Measurements from ENCODE around the gene NEIL3. TPM values are rescaled to one million over a fixed set of nuclear protein-coding genes. Genes with fewer than 3 reads are reported as not detected.

NEIL3 gene
- total and polyA plus RNA-seq, 8 donors, result 0.29 to 9.3 (median 1.4) TPM; not detected in 2

- no peaks in the 10 kb centered on the region for H3K9me3 ChIP-seq
- no peak for TF ChIP-seq EP300 (IDR thresholded peaks at IDR 0.05)
- TF ChIP-seq POLR2A (IDR thresholded peaks at IDR 0.05), result no peak
- TF ChIP-seq POLR2AphosphoS5 (IDR thresholded peaks at IDR 0.05), result no peak
- TF ChIP-seq CTCF (IDR thresholded peaks at IDR 0.05), result no peak
- no peaks in the 10 kb centered on the region for H3K27me3 ChIP-seq
- no peak overlapping the region for H3K4me3 ChIP-seq
- 57 to 73% (median 63%) methylated on average over 4 of the region's 4 CpGs for WGBS, 5 donors
- intact Hi-C loops (cut with DNase I; ENCODE audit: low total_unique reads), result no loop called here
- no peaks in the 10 kb centered on the region for H3K4me1 ChIP-seq
- no peaks in the 10 kb centered on the region for H3K36me3 ChIP-seq
- no peak for DNase-seq
- H3K27ac ChIP-seq, result no peak overlapping the region
Measured at GRCh38 chr4:177384856-177385397, 75.3 kb downstream of the NEIL3 start.

GRCh38 chr4:177385576-177386277 lies 76.1 kb downstream of the NEIL3 start:
- WGBS, 5 donors, result 46 to 52% (median 50%) methylated on average over 2 of the region's 2 CpGs
- Histone ChIP-seq H3K4me1 (no peaks in the 10 kb centered on the region), H3K27me3 (no peaks in the 10 kb centered on the region), H3K27ac (no peak overlapping the region), H3K36me3 (no peaks in the 10 kb centered on the region), H3K4me3 (no peak overlapping the region), H3K9me3 (no peaks in the 10 kb centered on the region)
- intact Hi-C loops (cut with DNase I; ENCODE audit: low total_unique reads), result no loop called here
- TF ChIP-seq POLR2A (IDR thresholded peaks at IDR 0.05), result no peak
- no peak for TF ChIP-seq CTCF (IDR thresholded peaks at IDR 0.05)
- TF ChIP-seq POLR2AphosphoS5 (IDR thresholded peaks at IDR 0.05), result no peak
- no peak for TF ChIP-seq EP300 (IDR thresholded peaks at IDR 0.05)
- no peak for DNase-seq

- H3K4me1 ChIP-seq, result no peaks in the 10 kb centered on the region
- DNase-seq, result no peak
- intact Hi-C loops (cut with DNase I; ENCODE audit: low total_unique reads), result no loop called here
- TF ChIP-seq POLR2A (IDR thresholded peaks at IDR 0.05) (no peak), CTCF (IDR thresholded peaks at IDR 0.05) (no peak), POLR2AphosphoS5 (IDR thresholded peaks at IDR 0.05) (no peak), EP300 (IDR thresholded peaks at IDR 0.05) (no peak)
- H3K27ac ChIP-seq, result no peak overlapping the region
- WGBS, 5 donors, result 32 to 73% (median 42%) methylated on average over 5 of the region's 5 CpGs
- no peak overlapping the region for H3K4me3 ChIP-seq
- no peaks in the 10 kb centered on the region for H3K36me3 ChIP-seq
- no peaks in the 10 kb centered on the region for H3K9me3 ChIP-seq
- H3K27me3 ChIP-seq, result no peaks in the 10 kb centered on the region
Measured at GRCh38 chr4:177386278-177386815, 76.7 kb downstream of the NEIL3 start.

GRCh38 chr4:177391287-177391686 lies 81.6 kb downstream of the NEIL3 start:
- Histone ChIP-seq H3K9me3 (no peaks in the 10 kb centered on the region), H3K27ac (no peak overlapping the region), H3K27me3 (no peaks in the 10 kb centered on the region), H3K36me3 (no peaks in the 10 kb centered on the region), H3K4me3 (no peak overlapping the region), H3K4me1 (no peaks in the 10 kb centered on the region)
- DNase-seq, result no peak
- no peak for TF ChIP-seq EP300 (IDR thresholded peaks at IDR 0.05)
- TF ChIP-seq CTCF (IDR thresholded peaks at IDR 0.05), result no peak
- no peak for TF ChIP-seq POLR2A (IDR thresholded peaks at IDR 0.05)
- TF ChIP-seq POLR2AphosphoS5 (IDR thresholded peaks at IDR 0.05), result no peak
- WGBS, 5 donors, result 66 to 83% (median 70%) methylated on average over 3 of the region's 3 CpGs
- intact Hi-C loops (cut with DNase I; ENCODE audit: low total_unique reads), result no loop called here
